ENCODE data around the gene USF1.

DNA sequence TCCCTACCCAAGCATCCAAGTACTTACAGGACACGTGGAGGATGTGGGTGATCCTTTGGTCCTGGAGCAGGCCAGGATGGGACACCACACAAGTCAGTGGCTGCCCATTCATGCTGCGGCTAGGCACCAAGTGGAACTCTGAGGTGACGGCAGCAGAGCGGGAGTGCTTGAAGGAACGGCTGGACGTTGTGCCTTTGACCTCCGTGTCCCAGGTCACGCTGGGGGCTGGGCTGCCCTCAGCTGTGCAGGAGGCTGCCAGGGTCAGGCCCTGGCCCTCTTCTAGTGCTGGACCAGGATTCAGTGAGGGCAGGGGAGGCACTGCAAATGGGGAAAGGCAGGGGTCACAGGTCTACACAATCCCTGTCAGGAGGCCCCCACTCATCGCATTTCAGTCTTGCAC lies 31.6 kb upstream of the USF1 start:
- TF ChIP-seq, protein P1, sequence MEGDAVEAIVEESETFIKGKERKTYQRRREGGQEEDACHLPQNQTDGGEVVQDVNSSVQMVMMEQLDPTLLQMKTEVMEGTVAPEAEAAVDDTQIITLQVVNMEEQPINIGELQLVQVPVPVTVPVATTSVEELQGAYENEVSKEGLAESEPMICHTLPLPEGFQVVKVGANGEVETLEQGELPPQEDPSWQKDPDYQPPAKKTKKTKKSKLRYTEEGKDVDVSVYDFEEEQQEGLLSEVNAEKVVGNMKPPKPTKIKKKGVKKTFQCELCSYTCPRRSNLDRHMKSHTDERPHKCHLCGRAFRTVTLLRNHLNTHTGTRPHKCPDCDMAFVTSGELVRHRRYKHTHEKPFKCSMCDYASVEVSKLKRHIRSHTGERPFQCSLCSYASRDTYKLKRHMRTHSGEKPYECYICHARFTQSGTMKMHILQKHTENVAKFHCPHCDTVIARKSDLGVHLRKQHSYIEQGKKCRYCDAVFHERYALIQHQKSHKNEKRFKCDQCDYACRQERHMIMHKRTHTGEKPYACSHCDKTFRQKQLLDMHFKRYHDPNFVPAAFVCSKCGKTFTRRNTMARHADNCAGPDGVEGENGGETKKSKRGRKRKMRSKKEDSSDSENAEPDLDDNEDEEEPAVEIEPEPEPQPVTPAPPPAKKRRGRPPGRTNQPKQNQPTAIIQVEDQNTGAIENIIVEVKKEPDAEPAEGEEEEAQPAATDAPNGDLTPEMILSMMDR (IDR thresholded peaks at IDR 0.05) = no peak
- no peak for TF ChIP-seq POLR2A (IDR thresholded peaks at IDR 0.05)
